Prostate gland (tissue), 2 donors: ENCODE measurements around the gene RELL1. TPM values are rescaled to one million over a fixed set of nuclear protein-coding genes. Genes with fewer than 3 reads are reported as not detected.

Experiments used
- DNase-seq: peaks from one replicate; pipeline ENCODE4 v3.0.0-alpha.2; 2019; ENCODE audit warnings: low spot score
- H3K27ac ChIP-seq, 2 donors: fragments of 200-600 bp; sonication (generic); 2 replicates each; pipeline ENCODE4 v1.5.1; 2017 to 2019
- H3K27me3 ChIP-seq: fragments of 200-600 bp; sonication (generic); replicated peaks from 2 replicates; pipeline ENCODE4 v1.5.1; 2019; ENCODE audit not compliant: insufficient read depth
- H3K36me3 ChIP-seq, 2 donors: fragments of 200-600 bp; sonication (generic); 1 replicate in 1 of 2; 2 replicates in 1 of 2; pipeline versions ENCODE4 v1.5.1 to v1.8.1; 2017 to 2019
- H3K4me1 ChIP-seq: fragments of 200-600 bp; sonication (generic); replicated peaks from 2 replicates; pipeline ENCODE4 v1.5.1; 2019
- H3K4me3 ChIP-seq, 2 donors: fragments of 200-600 bp; sonication (generic); 2 replicates each; pipeline ENCODE4 v1.5.1; 2017 to 2019
- H3K9me3 ChIP-seq: fragments of 200-600 bp; sonication (generic); 2 replicates; pipeline ENCODE4 v1.5.1; 2017
- POLR2A ChIP-seq: fragments of 450-650 bp; IDR thresholded peaks from one replicate; pipeline ENCODE4 v1.6.1; 2016; ENCODE audit warnings: antibody characterized with exemption, mild to moderate bottlenecking
- POLR2AphosphoS5 ChIP-seq: sonication (generic); formaldehyde crosslinking; IDR thresholded peaks from one replicate; pipeline ENCODE4 v1.6.1; 2017; ENCODE audit warnings: antibody characterized with exemption
- WGBS: methylation state at CpG from one replicate; pipeline ENCODE4 v1.1.5; 2018; 5-methylcytosine and 5-hydroxymethylcytosine counted together
- intact Hi-C: fragments of 100-400 bp; cut with DNase I; formaldehyde crosslinking; loops from one replicate; pipeline ENCODE4 v1.14.2; 2022
- total RNA-seq, 2 donors: library from RNA; depleted of rRNA; stranded (reverse); fragments of >200 nt; gene quantifications; one replicate each; pipeline ENCODE4 v1.1.0, GENCODE V29; 2016
- TF ChIP-seq, protein P1 (sequence below), 4 experiments: fragments of 200-600 bp in 2 of 4; fragments of 450-650 bp in 2 of 4; sonication (generic) in 2 of 4; IDR thresholded peaks; 1 replicate in 3 of 4; 2 replicates in 1 of 4; pipeline ENCODE4 v1.5.1; 2016 to 2019; ENCODE audit warnings: antibody characterized with exemption in 4 of 4, mild to moderate bottlenecking in 2 of 4, moderate library complexity in 2 of 4

The RELL1 gene
- total RNA-seq, 2 donors from 2014 or later, result 18.9 to 26.2 TPM

DNA sequence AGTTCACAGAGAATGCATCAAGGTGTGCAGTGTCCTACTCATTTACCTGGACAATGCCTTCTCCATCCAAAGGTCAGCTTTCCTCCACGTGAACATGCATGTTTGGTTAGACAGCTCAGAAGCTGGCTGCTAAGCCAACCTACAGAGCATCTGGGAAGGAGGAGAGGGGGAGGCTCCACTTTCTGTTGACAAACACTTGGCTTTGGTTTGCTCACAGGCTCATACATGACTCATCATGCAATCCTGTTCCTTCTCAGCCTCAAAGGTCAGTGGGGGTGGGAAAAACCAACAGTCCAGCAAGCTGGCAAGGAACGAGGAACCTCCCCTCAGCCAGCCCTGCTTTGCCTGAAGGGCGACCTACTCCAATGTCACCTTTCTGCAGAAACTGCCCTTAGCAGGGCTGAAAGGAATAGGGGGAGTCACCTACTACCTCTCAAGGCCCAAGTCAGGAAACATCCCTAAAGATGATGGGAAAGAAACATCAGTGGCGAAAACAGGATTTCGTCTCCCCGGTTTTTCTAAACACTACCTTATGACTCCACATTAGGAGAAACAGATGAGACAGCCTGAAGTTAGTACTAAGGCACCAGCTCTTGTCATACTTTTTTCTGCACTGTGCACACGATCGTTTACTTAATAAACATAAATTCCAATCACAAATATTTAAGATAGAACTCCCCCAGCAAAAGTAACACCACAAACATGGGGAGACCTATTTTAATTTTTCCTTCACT, 37.9 kb downstream of the RELL1 start:
- no peak overlapping the region for H3K27ac ChIP-seq
- H3K4me1 ChIP-seq, result no peaks in the 10 kb centered on the region

DNA sequence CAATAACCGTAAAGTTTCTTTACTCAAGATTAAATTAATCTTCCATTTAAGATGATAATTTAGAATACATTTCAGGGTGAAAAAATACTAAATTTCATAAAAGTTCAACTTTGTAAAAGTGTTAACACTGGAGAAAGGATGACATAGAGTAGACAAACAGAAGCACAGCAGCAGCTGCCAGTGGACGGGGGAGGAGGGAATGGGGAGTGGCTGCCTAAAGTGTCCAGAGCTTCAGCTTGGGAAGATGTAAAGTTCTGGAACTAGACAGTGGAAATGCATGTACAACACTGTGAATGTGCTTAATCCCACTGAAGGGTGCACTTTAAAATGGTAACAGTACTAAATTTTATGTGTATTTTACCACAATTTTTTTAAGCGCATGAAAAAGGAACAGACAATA, 39.9 kb downstream of the RELL1 start:
- WGBS, result 76% methylated on average over 3 of the region's 3 CpGs
- no peak overlapping the region for H3K27ac ChIP-seq

More for the DNA sequence above, 37.9 kb downstream of the RELL1 start:
- Histone ChIP-seq H3K27me3 (no peaks in the 10 kb centered on the region), H3K9me3 (no peaks in the 10 kb centered on the region), H3K4me3 (no peak overlapping the region), H3K36me3 (no peaks in the 10 kb centered on the region)
- peak; percentile 13 for TF ChIP-seq POLR2AphosphoS5
- TF ChIP-seq, protein P1, sequence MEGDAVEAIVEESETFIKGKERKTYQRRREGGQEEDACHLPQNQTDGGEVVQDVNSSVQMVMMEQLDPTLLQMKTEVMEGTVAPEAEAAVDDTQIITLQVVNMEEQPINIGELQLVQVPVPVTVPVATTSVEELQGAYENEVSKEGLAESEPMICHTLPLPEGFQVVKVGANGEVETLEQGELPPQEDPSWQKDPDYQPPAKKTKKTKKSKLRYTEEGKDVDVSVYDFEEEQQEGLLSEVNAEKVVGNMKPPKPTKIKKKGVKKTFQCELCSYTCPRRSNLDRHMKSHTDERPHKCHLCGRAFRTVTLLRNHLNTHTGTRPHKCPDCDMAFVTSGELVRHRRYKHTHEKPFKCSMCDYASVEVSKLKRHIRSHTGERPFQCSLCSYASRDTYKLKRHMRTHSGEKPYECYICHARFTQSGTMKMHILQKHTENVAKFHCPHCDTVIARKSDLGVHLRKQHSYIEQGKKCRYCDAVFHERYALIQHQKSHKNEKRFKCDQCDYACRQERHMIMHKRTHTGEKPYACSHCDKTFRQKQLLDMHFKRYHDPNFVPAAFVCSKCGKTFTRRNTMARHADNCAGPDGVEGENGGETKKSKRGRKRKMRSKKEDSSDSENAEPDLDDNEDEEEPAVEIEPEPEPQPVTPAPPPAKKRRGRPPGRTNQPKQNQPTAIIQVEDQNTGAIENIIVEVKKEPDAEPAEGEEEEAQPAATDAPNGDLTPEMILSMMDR (IDR thresholded peaks at IDR 0.05), result no peak
- no peak for DNase-seq
- intact Hi-C loops, result no loop called here
- 66% methylated on average over 8 of the region's 8 CpGs for WGBS

DNA sequence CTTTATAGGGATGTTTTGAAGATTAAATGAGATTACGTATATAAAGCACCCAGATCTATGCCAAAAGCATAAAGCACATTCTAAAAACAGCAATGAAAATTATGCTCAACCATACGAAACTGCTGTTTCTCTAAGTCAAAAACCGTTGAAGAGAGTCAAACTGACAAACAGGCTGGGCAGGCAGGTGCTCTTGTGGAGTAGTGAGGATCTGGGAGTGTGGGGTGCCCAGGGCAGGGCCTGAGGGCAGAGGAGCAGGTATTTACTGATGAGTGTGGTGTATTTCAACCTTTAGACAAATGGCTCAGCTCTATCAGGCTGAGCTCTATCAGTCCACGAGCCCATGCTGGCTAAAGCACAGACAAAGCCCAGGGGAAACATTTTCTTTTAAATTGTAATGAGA, 40.4 kb downstream of the RELL1 start:
- no peaks in the 10 kb centered on the region for H3K36me3 ChIP-seq
- DNase-seq, result no peak
- H3K4me3 ChIP-seq, result no peak overlapping the region
- intact Hi-C loops, result no loop called here
- TF ChIP-seq, protein P1 (IDR thresholded peaks at IDR 0.05), result no peak
- TF ChIP-seq POLR2A, result no peak
- no peak for TF ChIP-seq POLR2AphosphoS5
- H3K9me3 ChIP-seq, result no peaks in the 10 kb centered on the region
- no peak overlapping the region for H3K27ac ChIP-seq
- no peaks in the 10 kb centered on the region for H3K4me1 ChIP-seq
- 86% methylated on average over 4 of the region's 4 CpGs for WGBS
- H3K27me3 ChIP-seq, result no peaks in the 10 kb centered on the region

More for the DNA sequence above, 39.9 kb downstream of the RELL1 start:
- H3K9me3 ChIP-seq, result no peaks in the 10 kb centered on the region
- no peak for DNase-seq
- H3K27me3 ChIP-seq, result no peaks in the 10 kb centered on the region
- TF ChIP-seq, protein P1 (IDR thresholded peaks at IDR 0.05), result no peak
- H3K4me1 ChIP-seq, result no peaks in the 10 kb centered on the region
- no peak overlapping the region for H3K4me3 ChIP-seq
- intact Hi-C loops, result no loop called here
- H3K36me3 ChIP-seq, result no peaks in the 10 kb centered on the region

DNA sequence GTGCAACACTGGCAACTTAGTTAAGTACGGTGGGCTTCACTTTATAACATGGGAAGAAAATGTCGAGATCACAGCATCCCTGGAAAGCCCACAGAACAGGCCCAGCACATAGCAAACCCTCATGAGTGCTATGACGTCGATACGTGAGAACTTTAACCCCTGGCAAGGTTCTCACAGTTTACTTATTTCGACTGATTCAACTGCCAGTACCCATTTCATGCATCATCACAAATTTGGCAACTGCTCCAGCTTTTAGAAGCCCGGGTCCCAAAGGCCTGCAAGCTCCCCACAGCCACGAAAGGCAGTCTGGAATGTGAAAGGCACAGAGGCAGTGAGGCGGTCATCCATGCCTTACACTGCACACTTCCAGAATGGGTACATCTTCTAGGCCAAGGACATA, 41.2 kb downstream of the RELL1 start:
- TF ChIP-seq POLR2AphosphoS5 (no peak), POLR2A (no peak)
- TF ChIP-seq, protein P1 (IDR thresholded peaks at IDR 0.05), result no peak
- Histone ChIP-seq H3K27ac (no peak overlapping the region), H3K4me1 (no peaks in the 10 kb centered on the region), H3K36me3 (no peaks in the 10 kb centered on the region), H3K9me3 (no peaks in the 10 kb centered on the region), H3K27me3 (no peaks in the 10 kb centered on the region), H3K4me3 (no peak overlapping the region)
- intact Hi-C loops, result no loop called here
- no peak for DNase-seq
- WGBS, result 75% methylated on average over 9 of the region's 9 CpGs
